ENCODE measurements around the gene PSEN1.
"Not testable (repeated sequence)": the region's sequence is repeated elsewhere in the genome, so short reads cannot be mapped to it uniquely, and the experiment has no call there.

PSEN1 gene

DNA sequence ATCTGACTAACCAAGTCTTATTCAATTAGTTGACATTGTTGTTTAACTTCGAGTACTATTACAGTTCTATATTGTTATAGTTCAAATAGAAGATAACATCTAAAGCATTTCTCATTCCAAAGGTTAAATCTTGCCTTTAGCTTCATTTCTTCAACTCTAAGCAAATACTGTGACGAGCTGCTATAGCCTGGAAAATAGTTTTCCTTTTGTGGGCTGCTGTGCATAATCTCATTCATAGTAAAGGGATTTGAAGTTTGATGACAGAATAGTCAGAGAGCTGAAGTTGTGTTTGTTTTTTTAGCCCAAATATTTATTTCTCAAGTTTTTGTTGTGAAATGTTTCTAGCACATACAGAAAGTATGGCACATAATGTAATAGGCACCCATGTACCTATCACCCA lies 13.4 kb downstream of the PSEN1 start:
- DNase-seq (ENCODE audit: low spot score): no peak
- TF ChIP-seq, protein P1, sequence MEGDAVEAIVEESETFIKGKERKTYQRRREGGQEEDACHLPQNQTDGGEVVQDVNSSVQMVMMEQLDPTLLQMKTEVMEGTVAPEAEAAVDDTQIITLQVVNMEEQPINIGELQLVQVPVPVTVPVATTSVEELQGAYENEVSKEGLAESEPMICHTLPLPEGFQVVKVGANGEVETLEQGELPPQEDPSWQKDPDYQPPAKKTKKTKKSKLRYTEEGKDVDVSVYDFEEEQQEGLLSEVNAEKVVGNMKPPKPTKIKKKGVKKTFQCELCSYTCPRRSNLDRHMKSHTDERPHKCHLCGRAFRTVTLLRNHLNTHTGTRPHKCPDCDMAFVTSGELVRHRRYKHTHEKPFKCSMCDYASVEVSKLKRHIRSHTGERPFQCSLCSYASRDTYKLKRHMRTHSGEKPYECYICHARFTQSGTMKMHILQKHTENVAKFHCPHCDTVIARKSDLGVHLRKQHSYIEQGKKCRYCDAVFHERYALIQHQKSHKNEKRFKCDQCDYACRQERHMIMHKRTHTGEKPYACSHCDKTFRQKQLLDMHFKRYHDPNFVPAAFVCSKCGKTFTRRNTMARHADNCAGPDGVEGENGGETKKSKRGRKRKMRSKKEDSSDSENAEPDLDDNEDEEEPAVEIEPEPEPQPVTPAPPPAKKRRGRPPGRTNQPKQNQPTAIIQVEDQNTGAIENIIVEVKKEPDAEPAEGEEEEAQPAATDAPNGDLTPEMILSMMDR (IDR thresholded peaks at IDR 0.05; ENCODE audit: borderline replicate concordance, control extremely low read depth, extremely low read depth, insufficient read depth, missing control alignments): no peak
- in situ Hi-C loops (cut with MboI; ENCODE audit: low sequenced_read_pairs, unreplicated experiment): no loop called here

DNA sequence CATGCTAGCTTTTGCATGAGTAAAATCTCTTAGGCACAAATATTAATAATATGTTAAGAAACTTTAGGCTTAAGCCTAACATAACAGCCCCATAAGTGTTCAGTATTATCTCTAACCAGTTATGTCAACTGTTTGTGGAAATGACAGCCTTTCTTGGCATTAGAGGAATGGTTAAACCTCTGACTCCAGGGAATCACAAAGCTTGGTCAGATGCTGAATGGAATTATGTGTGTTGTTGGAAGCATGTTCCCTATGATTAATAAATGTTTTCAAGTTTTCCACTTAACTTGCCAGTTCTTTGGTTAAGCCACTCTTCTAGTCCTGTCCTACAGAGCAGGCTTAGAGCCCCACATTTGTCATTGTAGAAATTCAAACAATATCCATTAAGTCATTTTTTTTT lies 17.0 kb downstream of the PSEN1 start:
- in situ Hi-C loops (cut with MboI; ENCODE audit: low sequenced_read_pairs, unreplicated experiment): no loop called here
- TF ChIP-seq, protein P1 (IDR thresholded peaks at IDR 0.05; ENCODE audit: borderline replicate concordance, control extremely low read depth, extremely low read depth, insufficient read depth, missing control alignments): no peak
- no peak for DNase-seq (ENCODE audit: low spot score)

DNA sequence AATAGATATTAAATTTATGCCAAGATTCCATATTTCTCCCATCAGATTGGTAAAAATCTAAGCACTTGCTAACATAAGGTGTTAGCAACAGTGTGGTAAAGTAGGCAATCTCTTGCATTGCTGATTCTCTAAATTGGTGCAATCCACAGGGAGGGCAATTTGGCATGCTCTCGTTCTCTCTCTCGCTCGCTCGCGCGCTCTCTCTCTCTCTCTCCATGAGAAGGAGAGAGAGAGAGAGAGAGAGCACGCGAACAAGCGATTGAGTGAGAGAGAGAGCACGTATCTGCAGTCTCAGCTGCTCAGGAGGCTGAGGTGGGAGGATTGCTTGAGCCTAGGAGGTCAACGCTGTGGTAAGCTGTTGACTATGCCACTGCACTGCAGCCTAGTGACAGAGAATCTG lies 25.9 kb downstream of the PSEN1 start:
- in situ Hi-C loops (cut with MboI; ENCODE audit: low sequenced_read_pairs, unreplicated experiment): no loop called here
- DNase-seq (ENCODE audit: low spot score): no peak
- TF ChIP-seq, protein P1 (IDR thresholded peaks at IDR 0.05; ENCODE audit: borderline replicate concordance, control extremely low read depth, extremely low read depth, insufficient read depth, missing control alignments): no peak

DNA sequence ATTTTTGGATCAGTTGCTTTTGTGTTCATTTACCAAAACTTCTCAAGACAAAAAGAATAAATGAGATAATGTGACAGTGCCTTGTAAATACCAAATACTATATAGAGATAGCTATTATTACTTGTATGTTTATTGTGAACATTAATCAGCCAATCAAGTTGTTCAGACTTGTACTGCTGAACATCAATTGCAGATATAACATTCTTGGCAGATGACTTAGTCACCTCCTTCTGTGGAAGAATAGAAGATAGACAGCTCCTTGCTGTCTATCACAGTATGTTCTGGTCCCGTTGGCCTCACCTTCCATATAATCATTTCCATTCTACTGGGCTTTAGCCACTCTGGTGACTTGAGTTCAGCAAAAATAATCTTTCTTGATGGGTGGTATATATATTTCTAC lies 30.1 kb downstream of the PSEN1 start:
- TF ChIP-seq, protein P1 (IDR thresholded peaks at IDR 0.05; ENCODE audit: borderline replicate concordance, control extremely low read depth, extremely low read depth, insufficient read depth, missing control alignments): no peak
- no peak for DNase-seq (ENCODE audit: low spot score)
- in situ Hi-C loops (cut with MboI; ENCODE audit: low sequenced_read_pairs, unreplicated experiment): no loop called here

DNA sequence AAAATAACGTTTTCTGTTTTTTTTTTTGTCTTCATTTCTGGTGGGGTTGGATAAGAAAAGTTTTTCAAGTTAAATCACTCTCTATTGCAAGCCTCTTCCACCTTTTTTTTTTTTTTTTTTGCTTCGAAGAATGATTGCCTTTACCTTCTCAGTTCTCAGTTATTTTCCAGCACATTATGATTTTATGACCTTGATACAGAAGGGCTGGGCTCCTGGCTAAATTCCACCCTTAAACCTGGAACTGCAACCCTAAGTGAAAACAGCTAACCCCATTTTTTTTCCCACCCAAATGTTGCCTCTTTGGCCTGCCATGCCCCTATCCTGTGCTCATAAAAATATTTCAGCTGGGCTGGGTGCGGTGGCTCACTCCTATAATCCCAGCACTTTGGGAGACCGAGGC lies 31.4 kb downstream of the PSEN1 start:
- TF ChIP-seq, protein P1 (IDR thresholded peaks at IDR 0.05; ENCODE audit: borderline replicate concordance, control extremely low read depth, extremely low read depth, insufficient read depth, missing control alignments): no peak
- in situ Hi-C loops (cut with MboI; ENCODE audit: low sequenced_read_pairs, unreplicated experiment): no loop called here
- DNase-seq (ENCODE audit: low spot score): no peak

DNA sequence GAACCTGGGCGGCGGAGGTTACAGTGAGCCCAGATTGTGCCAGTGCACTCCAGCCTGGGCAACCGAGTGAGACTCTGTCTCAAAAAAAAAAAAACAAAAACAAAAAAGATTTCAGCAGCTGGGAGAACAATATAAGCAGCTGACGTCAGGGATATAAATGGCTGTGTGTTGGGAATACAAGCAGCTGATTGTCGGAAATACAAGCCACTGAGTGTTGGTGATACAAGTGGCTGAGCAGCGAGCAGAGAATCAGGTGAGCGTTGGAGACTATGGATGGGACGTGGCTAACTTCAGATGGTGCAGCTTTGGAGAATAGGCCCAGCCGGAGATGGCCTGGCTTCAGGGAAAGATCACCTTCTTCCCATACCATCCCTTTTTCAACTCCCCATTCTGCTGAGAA lies 32.0 kb downstream of the PSEN1 start:
- no peak for DNase-seq (ENCODE audit: low spot score)
- in situ Hi-C loops (cut with MboI; ENCODE audit: low sequenced_read_pairs, unreplicated experiment): no loop called here
- TF ChIP-seq, protein P1 (IDR thresholded peaks at IDR 0.05; ENCODE audit: borderline replicate concordance, control extremely low read depth, extremely low read depth, insufficient read depth, missing control alignments): no peak

DNA sequence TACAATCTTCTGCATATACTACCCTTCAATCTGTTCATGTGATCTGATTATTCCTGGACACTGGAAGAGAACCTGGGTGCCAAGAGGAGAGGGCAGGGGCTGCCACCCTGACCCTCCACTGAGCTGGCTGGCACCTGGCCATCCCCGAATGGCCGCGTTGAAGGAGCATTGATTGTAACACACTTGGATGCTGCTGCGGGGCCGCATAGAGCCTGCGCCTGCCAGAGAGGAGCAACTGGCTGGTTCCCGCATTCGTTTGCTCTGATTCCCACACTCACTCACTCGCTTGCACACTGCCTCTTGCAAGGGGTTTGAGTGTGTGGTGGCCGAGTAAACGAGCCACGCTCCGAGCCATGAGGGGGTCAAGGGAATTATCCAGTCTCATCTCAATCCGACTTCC lies 32.4 kb downstream of the PSEN1 start:
- in situ Hi-C loops (cut with MboI; ENCODE audit: low sequenced_read_pairs, unreplicated experiment): no loop called here
- no peak for DNase-seq (ENCODE audit: low spot score)
- TF ChIP-seq, protein P1 (IDR thresholded peaks at IDR 0.05; ENCODE audit: borderline replicate concordance, control extremely low read depth, extremely low read depth, insufficient read depth, missing control alignments): no peak

DNA sequence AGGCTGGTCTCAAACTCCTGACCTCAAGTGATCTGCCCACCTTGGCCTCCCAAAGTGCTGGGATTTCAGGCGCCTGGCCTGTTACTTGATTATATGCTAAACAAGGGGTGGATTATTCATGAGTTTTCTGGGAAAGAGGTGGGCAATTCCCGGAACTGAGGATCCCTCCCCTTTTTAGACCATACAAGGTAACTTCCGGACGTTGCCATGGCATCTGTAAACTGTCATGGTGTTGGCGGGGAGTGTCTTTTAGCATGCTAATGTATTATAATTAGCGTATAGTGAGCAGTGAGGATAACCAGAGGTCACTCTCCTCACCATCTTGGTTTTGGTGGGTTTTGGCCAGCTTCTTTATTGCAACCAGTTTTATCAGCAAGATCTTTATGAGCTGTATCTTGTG lies 33.5 kb downstream of the PSEN1 start:
- not testable (repeated sequence) for DNase-seq (ENCODE audit: low spot score)

More for the DNA sequence above, 33.5 kb downstream of the PSEN1 start:
- in situ Hi-C loops (cut with MboI; ENCODE audit: low sequenced_read_pairs, unreplicated experiment): loop anchor here (5.0 kb wide), 1 partner anchor 302 kb away; no protein-coding TSS in a partner anchor

Measured in GM13976 (cell line).